K562 (cell line): Measurements from ENCODE around the gene AJUBA. TPM values are rescaled to one million over a fixed set of nuclear protein-coding genes. Genes with fewer than 3 reads are reported as not detected.

Source experiments
- CBX3 ChIP-seq, 2 experiments: IDR thresholded peaks; 1 replicate in 1 of 2; 2 replicates in 1 of 2; pipeline ENCODE4 v1.6.1; 2012; ENCODE audit warnings: inconsistent platforms in 2 of 2, low read length in 2 of 2, borderline replicate concordance in 1 of 2, control low read depth in 1 of 2
- CHD1 ChIP-seq: fragments of 200-600 bp; sonication (generic); IDR thresholded peaks from one replicate; pipeline ENCODE4 v1.6.1; 2012; ENCODE audit warnings: mild to moderate bottlenecking, moderate library complexity, low read length, inconsistent platforms
- CXXC5 ChIP-seq: fragments of 250-450 bp; sonication (Bioruptor Pico); IDR thresholded peaks from 2 replicates; pipeline ENCODE4 v1.8.0; 2022; ENCODE audit warnings: inconsistent platforms, mild to moderate bottlenecking, moderate library complexity
- E2F4 ChIP-seq: sonication (generic); formaldehyde crosslinking; IDR thresholded peaks from 2 replicates; pipeline ENCODE4 v1.8.0; 2022; ENCODE audit warnings: mild to moderate bottlenecking, low read depth, missing genetic modification reagents
- FOXM1 ChIP-seq, 2 experiments: fragments of 450-650 bp in 1 of 2; sonication (generic) in 1 of 2; formaldehyde crosslinking in 1 of 2; IDR thresholded peaks; 2 replicates each; pipeline versions ENCODE4 v1.6.1 to v1.9.0; 2017 to 2022; ENCODE audit warnings: low read depth in 2 of 2, mild to moderate bottlenecking in 2 of 2, missing genetic modification reagents in 1 of 2, moderate library complexity in 1 of 2
- GABPB2 ChIP-seq: fragments of 250-450 bp; sonication (Bioruptor Pico); conservative IDR thresholded peaks from 2 replicates; pipeline ENCODE4 v1.5.1; 2021; ENCODE audit warnings: mild to moderate bottlenecking
- GMEB1 ChIP-seq: fragments of 250-450 bp; sonication (Bioruptor Pico); IDR thresholded peaks from 2 replicates; pipeline ENCODE4 v1.4.0; 2020; ENCODE audit warnings: mild to moderate bottlenecking
- HNRNPH1 ChIP-seq: fragments of 200-400 bp; formaldehyde crosslinking; optimal IDR thresholded peaks from 2 replicates; pipeline ENCODE3; 2017; ENCODE audit warnings: low read depth, mild to moderate bottlenecking, low read length, moderate library complexity
- MAX ChIP-seq: sonication (generic); formaldehyde crosslinking; IDR thresholded peaks from 2 replicates; pipeline ENCODE4 v1.9.0; 2022; ENCODE audit warnings: mild to moderate bottlenecking, missing genetic modification reagents
- MED1 ChIP-seq: sonication (generic); formaldehyde crosslinking; IDR thresholded peaks from 2 replicates; pipeline ENCODE4 v1.8.1; 2023; ENCODE audit warnings: missing genetic modification reagents, borderline replicate concordance
- PHB ChIP-seq: fragments of 250-450 bp; sonication (Bioruptor Pico); IDR thresholded peaks from 2 replicates; pipeline ENCODE4 v1.5.0; 2021
- SMAD4 ChIP-seq: fragments of 250-450 bp; sonication (Bioruptor Pico); conservative IDR thresholded peaks from 2 replicates; pipeline ENCODE4 v1.8.0; 2021; ENCODE audit warnings: inconsistent platforms, mild to moderate bottlenecking, moderate library complexity
- SP2 ChIP-seq: IDR thresholded peaks from 2 replicates; pipeline ENCODE4 v1.6.1; 2011; ENCODE audit warnings: mild to moderate bottlenecking, low read depth, low read length, moderate library complexity; ENCODE audit not compliant: poor library complexity, severe bottlenecking; ENCODE audit errors: extremely low read depth
- ZNF121 ChIP-seq: sonication (generic); formaldehyde crosslinking; conservative IDR thresholded peaks from 2 replicates; pipeline ENCODE4 v1.8.0; 2022; ENCODE audit warnings: missing genetic modification reagents
- ZNF668 ChIP-seq: fragments of 250-450 bp; sonication (Bioruptor Pico); IDR thresholded peaks from 2 replicates; pipeline ENCODE4 v1.8.0; 2022; ENCODE audit warnings: mild to moderate bottlenecking, inconsistent platforms
- polyA plus RNA-seq, 8 experiments: library from polyadenylated mRNA; depleted of rRNA in 4 of 8; stranded (reverse) in 5 of 8; unstranded in 3 of 8; fragments of >200 nt; fragmentation: Nextera tagmentation in 2 of 8; fragmentation: Illumina TruSeq in 1 of 8; extraction: Ambion mirVana in 2 of 8; extraction: Trizol in 1 of 8; gene quantifications; 2 replicates each; pipeline versions ENCODE4 v1.2.1 to v1.2.3, GENCODE V29; 2011 to 2014; ENCODE audit warnings: inconsistent platforms in 1 of 8, missing spikeins in 1 of 8
- total RNA-seq, 7 experiments: library from RNA; depleted of rRNA in 6 of 7; stranded (reverse); fragments of >200 nt in 6 of 7; fragmentation: Illumina TruSeq in 2 of 7; extraction: Trizol in 2 of 7; gene quantifications; 2 replicates each; pipeline versions ENCODE4 v1.2.1 to v1.2.3, GENCODE V29; 2011 to 2021; ENCODE audit warnings: low replicate concordance in 1 of 7
- TF ChIP-seq, protein P1 (sequence below), 2 experiments: IDR thresholded peaks; 2 replicates each; pipeline ENCODE4 v1.6.1; 2012; ENCODE audit warnings: improper control_type of control experiment in 2 of 2, low read depth in 2 of 2, low read length in 2 of 2, borderline replicate concordance in 1 of 2
- TF ChIP-seq, protein P2 (sequence below), 3 experiments: fragments of 200-800 bp in 1 of 3; sonication (Bioruptor generic) in 1 of 3; sonication (generic) in 1 of 3; formaldehyde crosslinking in 1 of 3; IDR thresholded peaks; 2 replicates each; pipeline versions ENCODE4 v1.6.1 to v1.8.0; 2016 to 2022; ENCODE audit warnings: mild to moderate bottlenecking in 2 of 3, missing compliant biosample characterization in 2 of 3, missing genetic modification characterization in 2 of 3, missing genetic modification reagents in 1 of 3

The AJUBA gene
- total and polyA plus RNA-seq, 9 of the 15 experiments (the other 6 are each of a cell fraction or from before 2014, with no cell fraction given), result 0.73 to 4.7 (median 2.8) TPM

GRCh38 chr14:22982477-22983245 is at the start of gene AJUBA (continued):
- TF ChIP-seq, protein P1, sequence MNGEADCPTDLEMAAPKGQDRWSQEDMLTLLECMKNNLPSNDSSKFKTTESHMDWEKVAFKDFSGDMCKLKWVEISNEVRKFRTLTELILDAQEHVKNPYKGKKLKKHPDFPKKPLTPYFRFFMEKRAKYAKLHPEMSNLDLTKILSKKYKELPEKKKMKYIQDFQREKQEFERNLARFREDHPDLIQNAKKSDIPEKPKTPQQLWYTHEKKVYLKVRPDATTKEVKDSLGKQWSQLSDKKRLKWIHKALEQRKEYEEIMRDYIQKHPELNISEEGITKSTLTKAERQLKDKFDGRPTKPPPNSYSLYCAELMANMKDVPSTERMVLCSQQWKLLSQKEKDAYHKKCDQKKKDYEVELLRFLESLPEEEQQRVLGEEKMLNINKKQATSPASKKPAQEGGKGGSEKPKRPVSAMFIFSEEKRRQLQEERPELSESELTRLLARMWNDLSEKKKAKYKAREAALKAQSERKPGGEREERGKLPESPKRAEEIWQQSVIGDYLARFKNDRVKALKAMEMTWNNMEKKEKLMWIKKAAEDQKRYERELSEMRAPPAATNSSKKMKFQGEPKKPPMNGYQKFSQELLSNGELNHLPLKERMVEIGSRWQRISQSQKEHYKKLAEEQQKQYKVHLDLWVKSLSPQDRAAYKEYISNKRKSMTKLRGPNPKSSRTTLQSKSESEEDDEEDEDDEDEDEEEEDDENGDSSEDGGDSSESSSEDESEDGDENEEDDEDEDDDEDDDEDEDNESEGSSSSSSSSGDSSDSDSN (IDR thresholded peaks at IDR 0.05; ENCODE audit: borderline replicate concordance in 1 of 2, low read depth in 2 of 2, low read length in 2 of 2), result 0 out of 4 replicates have a peak, but pooled peaks have one; percentile 39 to 40
- TF ChIP-seq CBX3 (IDR thresholded peaks at IDR 0.05; ENCODE audit: borderline replicate concordance in 1 of 2, low read length in 2 of 2), result 0 out of 3 replicates have a peak, but pooled peaks of 1 of the 2 experiments have one; percentile 12
- no peak for TF ChIP-seq GABPB2 (CRISPR knock-in tag)
- TF ChIP-seq SMAD4 (CRISPR knock-in tag), result peak; percentile 91
- TF ChIP-seq HNRNPH1, result no peak
- TF ChIP-seq ZNF121 (CRISPR knock-in tag), result no peak
- TF ChIP-seq E2F4 (CRISPR knock-in tag), result no peak
- no peak for TF ChIP-seq MED1
- TF ChIP-seq CXXC5 (CRISPR knock-in tag), result peak; percentile 98
- TF ChIP-seq FOXM1 (IDR thresholded peaks at IDR 0.05; ENCODE audit: low read depth), result peak; percentile 51; the same call in 1 of the 2 replicates
- 0 out of 2 replicates have a peak, but pooled peaks have one; percentile 74 for TF ChIP-seq FOXM1 (CRISPR knock-in tag; IDR thresholded peaks at IDR 0.05; ENCODE audit: low read depth)
- TF ChIP-seq, protein P2, sequence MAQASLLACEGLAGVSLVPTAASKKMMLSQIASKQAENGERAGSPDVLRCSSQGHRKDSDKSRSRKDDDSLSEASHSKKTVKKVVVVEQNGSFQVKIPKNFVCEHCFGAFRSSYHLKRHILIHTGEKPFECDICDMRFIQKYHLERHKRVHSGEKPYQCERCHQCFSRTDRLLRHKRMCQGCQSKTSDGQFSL (CRISPR knock-in tag; IDR thresholded peaks at IDR 0.05), result peak; percentile 69; the same call in 1 of the 2 replicates
- TF ChIP-seq, protein P2 (tag; IDR thresholded peaks at IDR 0.05), result no peak
- TF ChIP-seq GMEB1 (CRISPR knock-in tag), result peak; percentile 68
- TF ChIP-seq ZNF668 (CRISPR knock-in tag), result no peak
- TF ChIP-seq SP2, result no peak
- no peak for TF ChIP-seq PHB
- TF ChIP-seq CHD1, result no peak
- TF ChIP-seq MAX (CRISPR knock-in tag), result peak; percentile 70
